HCT116 (cell line): Measurements from ENCODE around the gene DPYD.

ENCODE experiments used
- POLR2A ChIP-seq: IDR thresholded peaks from 2 replicates; pipeline ENCODE4 v1.7.0; 2011; ENCODE audit warnings: borderline replicate concordance; ENCODE audit not compliant: insufficient read depth, insufficient read length; ENCODE audit errors: extremely low read depth
- ZNF274 ChIP-seq: fragments of 200-500 bp; sonication (Bioruptor generic); IDR thresholded peaks from 2 replicates; pipeline ENCODE4 v1.6.1; 2014; ENCODE audit warnings: mild to moderate bottlenecking, low read depth, low read length, inconsistent platforms
- TF ChIP-seq, protein P1 (sequence below): IDR thresholded peaks from 2 replicates; pipeline ENCODE4 v1.6.1; 2012

DNA sequence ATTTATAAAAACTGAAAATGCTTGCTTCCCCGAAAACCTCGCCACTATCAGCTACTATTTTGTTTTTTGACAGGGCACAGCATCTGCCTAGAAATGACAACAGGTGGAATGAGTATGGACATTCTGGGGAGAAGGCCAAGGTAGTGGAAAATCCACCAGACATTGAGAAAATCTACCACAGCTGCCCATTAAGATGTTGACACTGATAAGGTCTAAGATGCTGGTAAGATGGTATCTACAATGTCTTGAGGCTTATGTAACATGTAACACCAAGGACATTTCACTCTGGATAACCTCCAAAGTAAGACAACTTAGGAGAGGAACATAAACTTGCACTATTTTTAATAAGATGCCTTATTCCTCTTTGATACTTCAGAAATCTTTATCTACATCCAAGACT lies 825.1 kb downstream of the DPYD start:
- no peak for TF ChIP-seq ZNF274
- TF ChIP-seq POLR2A = no peak
- TF ChIP-seq, protein P1, sequence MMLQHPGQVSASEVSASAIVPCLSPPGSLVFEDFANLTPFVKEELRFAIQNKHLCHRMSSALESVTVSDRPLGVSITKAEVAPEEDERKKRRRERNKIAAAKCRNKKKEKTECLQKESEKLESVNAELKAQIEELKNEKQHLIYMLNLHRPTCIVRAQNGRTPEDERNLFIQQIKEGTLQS = no peak
